Esophagus muscularis mucosa (tissue), 4 donors: ENCODE results near the gene EN1. TPM values are rescaled to one million over a fixed set of nuclear protein-coding genes. Genes with fewer than 3 reads are reported as not detected.

Experiments
- DNase-seq: peaks from one replicate; pipeline ENCODE4 v3.0.0-alpha.2; 2017; ENCODE audit errors: extremely low spot score
- H3K27ac ChIP-seq, 4 donors: fragments of 200-600 bp; sonication (generic); replicated peaks in 1 of 4; 1 replicate in 3 of 4; 2 replicates in 1 of 4; pipeline ENCODE4 v1.5.1; 2016 to 2019; ENCODE audit warnings: mild to moderate bottlenecking in 1 of 4
- H3K27me3 ChIP-seq, 4 donors: fragments of 200-600 bp; sonication (generic); one replicate each; pipeline versions ENCODE4 v1.5.1 to v1.6.0; 2016 to 2019
- H3K36me3 ChIP-seq, 4 donors: fragments of 200-600 bp; sonication (generic); one replicate each; pipeline ENCODE4 v1.5.1; 2016 to 2019
- H3K4me1 ChIP-seq, 4 donors: fragments of 200-600 bp; sonication (generic); one replicate each; pipeline ENCODE4 v1.5.1; 2016 to 2019
- H3K4me3 ChIP-seq, 4 donors: fragments of 200-600 bp; sonication (generic); 1 replicate in 2 of 4; 2 replicates in 2 of 4; pipeline ENCODE4 v1.5.1; 2016 to 2019; ENCODE audit warnings: mild to moderate bottlenecking in 4 of 4, moderate library complexity in 1 of 4
- H3K9me3 ChIP-seq, 4 donors: fragments of 200-600 bp; sonication (generic); 1 replicate in 3 of 4; 2 replicates in 1 of 4; pipeline ENCODE4 v1.5.1; 2016 to 2019
- EP300 ChIP-seq: sonication (generic); formaldehyde crosslinking; IDR thresholded peaks from one replicate; pipeline ENCODE4 v1.6.1; 2017; ENCODE audit warnings: antibody characterized with exemption
- POLR2A ChIP-seq: fragments of 450-650 bp; IDR thresholded peaks from one replicate; pipeline ENCODE4 v1.6.1; 2017; ENCODE audit warnings: antibody characterized with exemption, moderate library complexity, mild to moderate bottlenecking, low read depth
- POLR2AphosphoS5 ChIP-seq, 2 donors: sonication (generic); formaldehyde crosslinking; IDR thresholded peaks; one replicate each; pipeline ENCODE4 v1.6.1; 2017; ENCODE audit warnings: antibody characterized with exemption in 2 of 2
- WGBS: methylation state at CpG from one replicate; pipeline ENCODE4 v1.1.5; 2018; 5-methylcytosine and 5-hydroxymethylcytosine counted together
- intact Hi-C: fragments of 100-400 bp; cut with DNase I; formaldehyde crosslinking; loops from one replicate; pipeline ENCODE4 v1.15.1; 2023
- total RNA-seq, 4 donors: library from RNA; depleted of rRNA; stranded (reverse); fragments of >200 nt; gene quantifications; one replicate each; pipeline versions ENCODE4 v1.1.0 to v1.2.1, GENCODE V29; 2016
- TF ChIP-seq, protein P1 (sequence below), 3 experiments: fragments of 200-600 bp in 2 of 3; fragments of 450-650 bp in 1 of 3; sonication (generic) in 2 of 3; IDR thresholded peaks; one replicate each; pipeline ENCODE4 v1.5.1; 2017 to 2019; ENCODE audit warnings: antibody characterized with exemption in 3 of 3, mild to moderate bottlenecking in 2 of 3, moderate library complexity in 1 of 3

The EN1 gene
- total RNA-seq, 4 donors from 2014 or later, result 0.11 to 0.17 (median 0.13) TPM; not detected in 1

- no peak overlapping the region for H3K4me3 ChIP-seq
- WGBS, result 4% methylated on average over 17 of the region's 17 CpGs
- no peak for DNase-seq
- H3K4me1 ChIP-seq, result peaks cover 28 to 78% (median 61%) of the 10 kb centered on the region in 4 donors
- intact Hi-C loops, result no loop called here
- H3K36me3 ChIP-seq, result no peaks in the 10 kb centered on the region
- TF ChIP-seq POLR2AphosphoS5 (IDR thresholded peaks at IDR 0.05), result no peak
- TF ChIP-seq, protein P1, sequence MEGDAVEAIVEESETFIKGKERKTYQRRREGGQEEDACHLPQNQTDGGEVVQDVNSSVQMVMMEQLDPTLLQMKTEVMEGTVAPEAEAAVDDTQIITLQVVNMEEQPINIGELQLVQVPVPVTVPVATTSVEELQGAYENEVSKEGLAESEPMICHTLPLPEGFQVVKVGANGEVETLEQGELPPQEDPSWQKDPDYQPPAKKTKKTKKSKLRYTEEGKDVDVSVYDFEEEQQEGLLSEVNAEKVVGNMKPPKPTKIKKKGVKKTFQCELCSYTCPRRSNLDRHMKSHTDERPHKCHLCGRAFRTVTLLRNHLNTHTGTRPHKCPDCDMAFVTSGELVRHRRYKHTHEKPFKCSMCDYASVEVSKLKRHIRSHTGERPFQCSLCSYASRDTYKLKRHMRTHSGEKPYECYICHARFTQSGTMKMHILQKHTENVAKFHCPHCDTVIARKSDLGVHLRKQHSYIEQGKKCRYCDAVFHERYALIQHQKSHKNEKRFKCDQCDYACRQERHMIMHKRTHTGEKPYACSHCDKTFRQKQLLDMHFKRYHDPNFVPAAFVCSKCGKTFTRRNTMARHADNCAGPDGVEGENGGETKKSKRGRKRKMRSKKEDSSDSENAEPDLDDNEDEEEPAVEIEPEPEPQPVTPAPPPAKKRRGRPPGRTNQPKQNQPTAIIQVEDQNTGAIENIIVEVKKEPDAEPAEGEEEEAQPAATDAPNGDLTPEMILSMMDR (IDR thresholded peaks at IDR 0.05), result no peak
- no peak for TF ChIP-seq POLR2A
- TF ChIP-seq EP300, result no peak
- no peaks in the 10 kb centered on the region for H3K9me3 ChIP-seq
- H3K27ac ChIP-seq, result no peak overlapping the region
- H3K27me3 ChIP-seq, result peaks cover 10 to 100% (median 84%) of the 10 kb centered on the region in 4 donors
These were observed 4.2 kb upstream of the EN1 start for GRCh38 chr2:118851650-118852049.

GRCh38 chr2:118850901-118851415 lies 3.5 kb upstream of the EN1 start:
- peaks cover 8 to 100% (median 83%) of the 10 kb centered on the region in 4 donors for H3K27me3 ChIP-seq
- no peak for DNase-seq
- TF ChIP-seq, protein P1 (IDR thresholded peaks at IDR 0.05), result no peak
- TF ChIP-seq POLR2AphosphoS5 (IDR thresholded peaks at IDR 0.05) (no peak), EP300 (no peak), POLR2A (no peak)
- peaks cover 31 to 78% (median 62%) of the 10 kb centered on the region in 4 donors for H3K4me1 ChIP-seq
- 13% methylated on average over 9 of the region's 9 CpGs for WGBS
- intact Hi-C loops, result no loop called here
- no peak overlapping the region for H3K4me3 ChIP-seq
- no peaks in the 10 kb centered on the region for H3K9me3 ChIP-seq
- no peak overlapping the region for H3K27ac ChIP-seq
- no peaks in the 10 kb centered on the region for H3K36me3 ChIP-seq

DNA sequence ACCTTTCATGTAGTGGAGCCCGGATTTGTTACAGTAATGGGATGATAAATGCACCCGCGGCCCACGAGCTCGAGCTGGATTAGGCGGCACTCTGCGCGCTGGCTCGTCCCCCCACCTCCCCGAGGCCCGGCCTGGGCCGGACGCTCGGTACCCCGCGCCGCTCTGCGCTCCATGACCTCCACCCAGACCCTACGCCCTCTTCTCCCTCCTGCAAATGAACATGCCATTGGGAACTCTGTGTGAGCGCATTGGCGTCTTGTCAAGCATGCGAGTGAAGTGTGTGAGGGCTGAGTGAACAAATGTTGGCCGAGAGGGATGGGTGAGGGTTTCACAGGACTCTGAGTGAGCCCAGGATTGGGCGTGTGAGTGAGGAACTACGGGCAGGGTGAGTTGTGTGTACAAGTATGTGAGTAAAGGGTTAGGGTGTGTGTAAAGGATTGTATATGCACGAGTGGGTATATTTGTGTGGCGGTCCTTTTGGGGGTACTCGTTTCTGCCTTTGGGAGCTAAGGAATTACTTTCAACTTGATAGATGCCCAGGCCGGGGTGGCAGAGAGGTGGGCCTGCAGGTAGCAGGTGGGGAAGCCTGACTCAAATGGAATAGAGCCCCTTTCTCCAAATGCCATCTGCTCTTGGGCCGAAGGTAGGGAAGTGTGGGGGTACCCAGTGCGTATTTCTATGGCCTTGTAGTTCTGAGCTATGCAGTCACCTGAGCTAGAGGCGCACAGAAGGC lies 2.9 kb upstream of the EN1 start:
- 6% methylated on average over 32 of the region's 32 CpGs for WGBS
- TF ChIP-seq, protein P1 (IDR thresholded peaks at IDR 0.05), result no peak
- TF ChIP-seq EP300, result no peak
- no peak for TF ChIP-seq POLR2A
- no peak for TF ChIP-seq POLR2AphosphoS5 (IDR thresholded peaks at IDR 0.05)
- no peaks in the 10 kb centered on the region for H3K36me3 ChIP-seq
- H3K27me3 ChIP-seq, result peaks cover 3 to 100% (median 84%) of the 10 kb centered on the region in 4 donors
- no peak for DNase-seq
- H3K9me3 ChIP-seq, result no peaks in the 10 kb centered on the region
- no peak overlapping the region for H3K4me3 ChIP-seq
- peaks cover 29 to 78% (median 62%) of the 10 kb centered on the region in 4 donors for H3K4me1 ChIP-seq
- intact Hi-C loops, result no loop called here
- H3K27ac ChIP-seq, result no peak overlapping the region

DNA sequence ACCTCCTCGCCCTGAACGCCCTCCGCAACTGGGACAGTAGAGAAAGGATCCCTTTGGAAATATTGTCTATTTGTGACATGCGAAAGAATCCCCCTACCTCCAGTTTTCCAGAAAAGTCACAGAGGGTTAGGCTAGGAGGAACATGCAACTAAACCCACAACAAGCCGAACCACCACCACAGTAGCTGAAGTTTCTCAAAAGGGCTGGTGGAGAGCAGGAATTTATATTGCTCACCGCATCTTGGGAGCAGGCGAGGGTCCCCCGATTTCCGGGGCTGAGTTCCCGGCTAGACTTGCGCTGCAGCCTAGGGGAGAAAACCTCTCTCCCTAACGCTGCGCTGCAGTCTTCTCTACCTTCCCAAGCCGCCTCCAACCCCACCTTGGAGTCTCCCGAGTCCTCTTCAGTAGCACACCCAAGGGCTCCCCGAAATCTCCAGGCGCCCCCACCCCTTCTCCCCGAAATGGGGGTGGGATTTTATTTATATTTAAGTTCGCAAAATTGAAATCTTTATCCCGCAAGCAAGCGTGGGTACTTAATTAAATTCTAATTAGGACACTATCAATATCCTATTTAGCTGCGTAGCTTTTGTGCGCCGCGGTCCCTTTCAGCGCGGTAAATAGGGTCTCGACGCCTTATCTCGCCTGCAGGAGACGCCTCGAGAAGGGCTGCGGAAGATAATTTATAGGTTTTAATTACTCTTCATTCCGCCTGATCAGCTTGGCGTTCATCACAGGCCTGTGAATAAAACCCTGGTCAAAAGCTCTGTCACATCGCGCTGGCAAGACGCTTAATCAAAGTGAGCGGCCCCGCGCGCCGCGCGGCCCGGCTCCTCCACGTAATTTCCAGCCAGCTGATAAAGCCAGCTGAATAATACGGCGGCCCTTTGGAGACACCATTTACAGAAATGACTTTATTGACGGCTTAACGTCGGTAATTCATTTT lies 2.0 kb upstream of the EN1 start:
- no peak for DNase-seq
- H3K4me3 ChIP-seq, result no peak overlapping the region
- H3K4me1 ChIP-seq, result peaks cover 31 to 78% (median 63%) of the 10 kb centered on the region in 4 donors
- peaks cover 3 to 100% (median 84%) of the 10 kb centered on the region in 4 donors for H3K27me3 ChIP-seq
- 3% methylated on average over 49 of the region's 52 CpGs for WGBS
- H3K9me3 ChIP-seq, result no peaks in the 10 kb centered on the region
- TF ChIP-seq, protein P1 (IDR thresholded peaks at IDR 0.05), result no peak
- TF ChIP-seq POLR2AphosphoS5 (IDR thresholded peaks at IDR 0.05) (no peak), EP300 (no peak), POLR2A (no peak)
- no peak overlapping the region for H3K27ac ChIP-seq
- H3K36me3 ChIP-seq, result no peaks in the 10 kb centered on the region
- intact Hi-C loops, result no loop called here
